Neuron (in vitro differentiated cells): ENCODE data around the gene NYAP2.

ENCODE experiments used
- H2AFZ ChIP-seq: one replicate; pipeline ENCODE4 v1.6.1; 2013; ENCODE audit warnings: low read depth, mild to moderate bottlenecking, inconsistent platforms, low read length, moderate library complexity
- H3K27me3 ChIP-seq: one replicate; pipeline ENCODE4 v1.6.1; 2013; ENCODE audit warnings: low read length; ENCODE audit not compliant: insufficient read depth
- H3K36me3 ChIP-seq: one replicate; pipeline ENCODE4 v1.6.1; 2013; ENCODE audit warnings: low read length; ENCODE audit not compliant: insufficient read depth
- H3K4me1 ChIP-seq: one replicate; pipeline ENCODE4 v1.6.1; 2013; ENCODE audit warnings: low read length; ENCODE audit not compliant: insufficient read depth
- H3K4me3 ChIP-seq: 2 replicates; pipeline ENCODE4 v1.5.1; 2013; ENCODE audit warnings: mild to moderate bottlenecking, low read length, moderate library complexity
- H3K9me3 ChIP-seq: one replicate; pipeline ENCODE4 v1.6.1; 2013; ENCODE audit warnings: low read length

NYAP2 gene

DNA sequence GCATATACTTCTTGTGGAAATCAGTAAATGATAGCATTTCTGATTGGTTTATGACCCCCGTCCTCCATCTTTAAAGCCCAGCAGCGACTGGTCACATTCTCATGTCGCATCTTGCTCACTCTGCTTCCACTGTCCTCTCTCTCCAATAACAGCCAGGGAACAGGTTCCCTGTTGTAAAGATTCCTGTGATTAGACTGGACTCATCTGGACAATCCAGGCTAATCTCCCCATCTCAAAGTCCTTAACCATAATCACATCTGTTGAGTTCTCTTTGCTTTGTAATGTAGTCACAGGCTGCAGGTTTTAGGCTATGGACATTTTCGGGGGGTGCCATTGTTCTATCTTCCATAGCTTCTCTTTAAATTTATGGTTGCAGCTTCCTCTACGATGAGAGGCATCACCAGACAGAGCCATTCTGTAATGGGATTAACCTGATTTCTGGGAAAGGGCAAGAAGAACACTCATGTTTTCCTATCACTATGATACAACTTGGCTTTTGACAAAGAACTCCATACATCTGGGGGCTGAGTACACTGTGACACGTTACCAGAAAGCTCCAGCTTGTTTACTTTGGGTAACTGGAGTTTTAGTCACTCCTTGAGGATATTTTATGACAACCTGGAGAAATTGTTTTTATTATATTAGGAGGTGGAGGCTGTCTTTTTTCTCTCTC, 159.0 kb downstream of the NYAP2 start:
- no peak overlapping the region for H2AFZ ChIP-seq
- no peak overlapping the region for H3K4me3 ChIP-seq
- no peaks in the 10 kb centered on the region for H3K4me1 ChIP-seq
- H3K9me3 ChIP-seq: no peaks in the 10 kb centered on the region
- peaks cover 2% of the 10 kb centered on the region for H3K27me3 ChIP-seq
- H3K36me3 ChIP-seq: no peaks in the 10 kb centered on the region

DNA sequence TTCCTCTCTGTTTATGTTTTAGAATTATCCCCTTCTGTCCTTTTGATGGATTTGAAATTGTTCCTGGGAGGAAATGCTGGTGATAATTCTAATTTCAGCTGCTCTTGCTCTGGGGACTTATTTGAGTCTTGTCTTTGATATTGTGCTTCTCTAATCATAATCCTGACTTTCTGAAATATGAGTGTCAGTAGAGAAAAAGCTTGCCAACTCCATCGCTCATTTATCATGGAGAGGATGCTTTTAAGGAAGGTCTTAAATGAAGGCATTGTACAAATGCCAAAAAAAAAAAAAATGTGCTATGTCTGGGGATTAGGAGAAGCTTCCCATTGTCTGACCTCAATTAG, 159.5 kb downstream of the NYAP2 start:
- Histone ChIP-seq H3K27me3 (peaks cover 2% of the 10 kb centered on the region), H3K36me3 (no peaks in the 10 kb centered on the region), H2AFZ (no peak overlapping the region), H3K9me3 (no peaks in the 10 kb centered on the region), H3K4me3 (no peak overlapping the region), H3K4me1 (no peaks in the 10 kb centered on the region)

DNA sequence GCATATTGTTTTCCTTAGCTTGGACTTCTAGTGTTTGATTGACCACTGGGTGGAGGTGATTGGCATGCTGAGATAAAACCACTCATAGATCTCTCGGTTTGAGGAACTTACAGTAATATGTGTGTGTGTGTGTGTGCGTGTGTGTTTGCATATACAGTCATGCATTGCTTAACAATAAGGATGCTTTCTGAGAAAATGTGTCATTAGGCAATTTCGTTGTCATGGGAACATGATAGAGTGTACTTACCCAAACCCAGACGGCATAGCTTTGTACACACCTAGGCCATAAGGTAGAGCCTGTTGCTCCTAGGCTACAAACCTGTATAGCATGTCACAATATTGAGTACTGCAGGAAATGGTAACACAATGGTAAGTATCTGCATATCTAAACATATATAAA, 167.3 kb downstream of the NYAP2 start:
- Histone ChIP-seq H3K4me1 (no peaks in the 10 kb centered on the region), H2AFZ (no peak overlapping the region), H3K27me3 (peaks cover 2% of the 10 kb centered on the region)

DNA sequence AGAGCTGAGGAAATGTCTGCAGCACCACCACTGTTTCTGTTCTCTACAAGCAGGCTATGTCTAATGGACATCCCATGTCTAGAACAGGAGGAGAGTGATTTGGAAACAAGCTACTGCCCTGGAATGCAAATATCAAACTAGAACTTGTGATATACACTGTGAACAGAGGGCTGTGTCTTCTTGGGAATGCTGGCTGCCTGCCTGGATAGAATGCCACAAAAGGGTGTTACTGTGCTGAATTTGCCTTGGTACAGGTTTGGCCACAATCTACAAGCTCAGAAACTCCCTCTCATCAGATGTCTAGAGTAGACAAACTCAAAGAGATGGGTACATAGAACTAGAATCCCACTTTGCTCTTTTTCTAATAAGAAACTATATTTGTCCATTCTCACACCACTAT, 170.5 kb downstream of the NYAP2 start:
- H3K36me3 ChIP-seq: no peaks in the 10 kb centered on the region
- no peaks in the 10 kb centered on the region for H3K9me3 ChIP-seq
- H3K4me1 ChIP-seq: no peaks in the 10 kb centered on the region
- H3K27me3 ChIP-seq: no peaks in the 10 kb centered on the region
- no peak overlapping the region for H2AFZ ChIP-seq
- H3K4me3 ChIP-seq: no peak overlapping the region

More for the DNA sequence above, 167.3 kb downstream of the NYAP2 start:
- Histone ChIP-seq H3K4me3 (no peak overlapping the region), H3K9me3 (no peaks in the 10 kb centered on the region), H3K36me3 (no peaks in the 10 kb centered on the region)

DNA sequence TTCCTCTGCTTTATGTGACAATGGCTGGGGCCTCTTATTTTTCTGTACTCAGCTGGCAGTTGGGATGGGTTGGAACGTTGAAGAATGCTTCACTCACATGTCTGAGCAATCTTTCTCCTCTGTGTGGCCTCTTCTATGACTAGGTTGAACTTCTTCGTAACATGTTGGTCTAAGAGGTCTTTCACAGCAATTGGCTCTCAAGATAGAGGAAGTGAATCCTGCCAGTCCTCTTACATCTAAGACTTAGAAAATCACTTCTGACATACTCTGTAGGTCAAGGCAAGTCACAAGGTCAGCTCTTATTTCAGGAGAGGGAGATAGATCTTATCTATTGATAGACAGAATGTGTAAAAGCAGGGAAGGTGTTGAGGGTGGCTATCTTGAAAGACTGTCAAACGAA, 174.1 kb downstream of the NYAP2 start:
- Histone ChIP-seq H3K9me3 (no peaks in the 10 kb centered on the region), H3K27me3 (no peaks in the 10 kb centered on the region), H3K4me3 (no peak overlapping the region)

DNA sequence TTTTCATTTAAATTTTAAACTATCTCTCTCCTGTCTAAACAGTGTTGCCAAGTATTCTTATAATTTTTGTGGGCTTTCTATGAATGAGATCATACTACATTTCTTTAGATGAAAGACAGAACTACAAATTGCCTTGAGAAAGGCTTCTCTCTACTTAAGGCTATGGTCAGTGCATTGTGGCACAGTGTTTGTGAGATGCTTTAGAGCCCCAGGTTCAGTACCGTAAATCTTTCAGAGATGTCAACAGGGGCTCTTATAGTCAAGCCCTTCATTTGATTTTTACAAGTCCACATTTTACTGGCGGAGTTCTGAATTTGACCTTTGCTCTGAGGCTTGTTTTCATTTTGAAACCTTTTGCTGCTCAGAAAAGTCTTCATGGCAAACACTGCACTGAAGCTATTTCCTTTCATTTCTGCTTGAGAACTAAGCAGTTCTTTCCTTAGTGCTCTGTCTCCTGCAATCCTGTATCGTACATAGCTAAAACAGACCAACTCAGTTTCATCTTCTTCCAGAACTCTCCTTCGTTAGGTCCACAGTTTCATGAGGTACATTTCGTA, 175.2 kb downstream of the NYAP2 start:
- Histone ChIP-seq H3K36me3 (no peaks in the 10 kb centered on the region), H3K4me3 (no peak overlapping the region), H3K9me3 (no peaks in the 10 kb centered on the region), H2AFZ (no peak overlapping the region), H3K4me1 (no peaks in the 10 kb centered on the region), H3K27me3 (no peaks in the 10 kb centered on the region)

More for the DNA sequence above, 174.1 kb downstream of the NYAP2 start:
- Histone ChIP-seq H2AFZ (no peak overlapping the region), H3K4me1 (no peaks in the 10 kb centered on the region), H3K36me3 (no peaks in the 10 kb centered on the region)

DNA sequence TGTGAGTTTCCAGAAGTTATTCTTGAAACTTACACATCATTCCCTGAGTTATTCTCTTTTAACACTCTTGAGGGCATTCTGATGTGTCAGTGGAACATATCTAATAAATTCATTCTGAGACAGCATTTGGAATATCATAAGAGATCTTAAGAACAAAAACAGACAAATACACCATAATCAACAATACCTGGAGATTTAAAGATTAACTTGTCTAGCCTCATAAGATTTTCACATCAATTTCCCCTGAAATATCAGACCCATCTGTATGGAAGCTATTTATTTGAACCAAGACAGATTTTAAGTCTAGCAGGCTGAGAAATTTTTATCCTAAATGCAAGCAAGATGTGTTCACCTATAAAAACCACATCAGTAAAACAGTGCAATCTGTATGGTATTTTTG, 181.6 kb downstream of the NYAP2 start:
- Histone ChIP-seq H3K4me3 (no peak overlapping the region), H3K27me3 (no peaks in the 10 kb centered on the region), H2AFZ (no peak overlapping the region), H3K4me1 (no peaks in the 10 kb centered on the region), H3K36me3 (no peaks in the 10 kb centered on the region), H3K9me3 (no peaks in the 10 kb centered on the region)

DNA sequence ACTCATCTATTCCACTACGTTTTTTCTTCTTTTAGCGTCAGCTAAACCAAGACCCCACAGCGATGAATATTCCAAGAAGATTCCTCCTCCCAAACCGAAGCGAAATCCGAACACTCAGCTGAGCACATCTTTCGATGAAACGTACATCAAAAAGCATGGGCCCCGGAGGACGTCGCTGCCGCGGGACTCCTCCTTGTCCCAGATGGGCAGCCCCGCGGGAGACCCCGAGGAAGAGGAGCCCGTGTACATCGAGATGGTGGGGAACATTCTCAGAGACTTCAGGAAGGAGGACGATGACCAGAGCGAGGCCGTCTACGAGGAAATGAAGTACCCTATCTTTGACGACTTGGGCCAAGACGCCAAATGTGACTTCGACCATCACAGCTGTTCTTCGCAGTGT, 182.4 kb downstream of the NYAP2 start:
- H3K4me3 ChIP-seq: no peak overlapping the region
- no peaks in the 10 kb centered on the region for H3K36me3 ChIP-seq
- H2AFZ ChIP-seq: no peak overlapping the region

DNA sequence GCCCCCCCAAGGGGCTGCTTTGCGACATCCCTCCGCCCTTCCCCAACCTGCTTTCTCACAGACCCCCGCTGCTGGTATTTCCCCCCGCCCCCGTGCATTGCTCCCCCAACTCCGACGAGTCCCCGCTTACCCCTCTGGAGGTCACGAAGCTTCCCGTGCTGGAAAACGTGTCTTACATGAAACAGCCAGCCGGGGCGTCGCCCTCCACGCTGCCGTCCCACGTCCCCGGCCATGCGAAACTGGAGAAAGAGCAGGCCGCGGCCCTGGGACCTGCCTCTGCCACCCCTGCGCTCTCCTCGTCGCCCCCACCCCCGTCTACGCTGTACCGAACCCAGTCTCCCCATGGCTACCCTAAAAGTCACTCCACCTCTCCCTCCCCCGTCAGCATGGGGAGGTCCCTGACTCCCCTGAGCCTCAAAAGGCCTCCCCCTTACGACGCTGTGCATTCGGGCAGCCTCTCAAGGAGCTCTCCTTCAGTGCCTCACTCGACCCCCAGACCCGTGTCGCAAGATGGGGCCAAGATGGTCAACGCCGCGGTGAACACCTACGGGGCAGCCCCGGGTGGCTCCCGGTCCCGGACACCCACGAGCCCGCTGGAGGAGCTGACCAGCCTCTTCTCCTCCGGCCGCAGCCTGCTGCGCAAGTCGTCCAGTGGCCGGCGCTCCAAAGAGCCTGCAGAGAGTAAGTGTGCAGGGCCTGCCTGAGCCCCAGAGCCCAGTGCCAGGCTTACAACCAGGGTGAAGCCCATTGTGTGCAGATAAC, 183.0 kb downstream of the NYAP2 start:
- H3K4me1 ChIP-seq: no peaks in the 10 kb centered on the region
- H3K36me3 ChIP-seq: no peaks in the 10 kb centered on the region
- H3K4me3 ChIP-seq: no peak overlapping the region
- H2AFZ ChIP-seq: no peak overlapping the region
- no peaks in the 10 kb centered on the region for H3K9me3 ChIP-seq
- no peaks in the 10 kb centered on the region for H3K27me3 ChIP-seq

More for the DNA sequence above, 182.4 kb downstream of the NYAP2 start:
- H3K9me3 ChIP-seq: no peaks in the 10 kb centered on the region
- no peaks in the 10 kb centered on the region for H3K4me1 ChIP-seq
- H3K27me3 ChIP-seq: no peaks in the 10 kb centered on the region

DNA sequence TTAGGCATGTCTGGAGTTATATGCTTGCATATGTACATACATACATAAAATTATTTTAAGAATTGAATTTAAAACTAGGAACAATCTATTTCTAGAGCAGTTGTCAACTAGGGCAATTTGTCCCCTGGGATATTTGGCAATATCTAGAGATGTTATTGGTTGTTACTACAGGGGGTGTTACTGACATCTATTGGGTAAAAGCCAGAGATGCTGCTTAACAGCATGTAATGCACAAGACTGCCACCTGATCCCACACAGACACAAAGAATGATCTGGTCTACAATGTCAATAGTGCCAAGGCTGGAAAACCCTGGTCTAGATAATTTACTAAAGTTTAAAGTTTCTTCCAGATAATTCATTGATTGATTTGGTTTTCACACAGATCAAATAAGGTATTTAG, 185.3 kb downstream of the NYAP2 start:
- H3K4me3 ChIP-seq: no peak overlapping the region
- H3K4me1 ChIP-seq: no peaks in the 10 kb centered on the region
- no peaks in the 10 kb centered on the region for H3K36me3 ChIP-seq
- H3K9me3 ChIP-seq: no peaks in the 10 kb centered on the region
- no peaks in the 10 kb centered on the region for H3K27me3 ChIP-seq
- H2AFZ ChIP-seq: no peak overlapping the region

DNA sequence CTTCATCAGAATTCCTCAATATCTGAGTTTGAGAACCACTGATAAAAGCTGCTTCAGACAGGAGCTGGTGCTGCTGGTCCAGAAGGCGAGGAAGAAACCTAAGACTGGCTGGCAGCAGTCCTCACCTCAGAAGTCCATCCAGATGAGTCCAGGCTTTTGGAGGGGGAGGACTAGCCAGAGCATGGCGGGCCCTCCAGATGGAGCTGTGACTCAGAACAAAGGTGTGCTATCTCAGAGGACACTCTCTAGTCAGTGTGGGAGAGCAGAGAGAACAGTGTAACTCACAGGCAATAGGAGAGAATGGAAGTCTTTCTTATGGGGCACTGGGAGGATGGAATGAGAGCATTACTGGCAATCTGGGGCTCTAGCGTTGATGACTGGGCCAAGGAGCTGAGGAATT, 191.4 kb downstream of the NYAP2 start:
- H3K27me3 ChIP-seq: no peaks in the 10 kb centered on the region
- H3K4me3 ChIP-seq: no peak overlapping the region

DNA sequence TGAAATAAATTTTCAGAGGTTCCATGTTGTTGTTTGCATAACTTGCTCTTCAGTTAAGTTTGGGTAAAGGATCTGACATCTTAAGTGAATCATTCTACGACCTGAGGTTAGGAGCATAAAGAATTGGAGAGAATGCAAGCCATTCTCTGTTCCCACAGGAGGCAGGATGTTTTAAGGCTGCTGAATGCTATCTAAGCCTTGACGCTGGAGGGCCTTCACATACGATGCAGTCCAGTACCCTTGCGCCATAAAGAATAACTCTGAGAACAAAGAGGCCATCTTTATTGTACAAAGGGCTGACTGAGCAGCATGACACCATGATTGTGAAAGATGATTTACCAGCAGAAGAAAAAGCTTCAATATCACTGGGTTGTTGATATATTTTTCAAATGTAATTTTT, 198.4 kb downstream of the NYAP2 start:
- Histone ChIP-seq H3K36me3 (no peaks in the 10 kb centered on the region), H3K4me1 (peaks cover 12% of the 10 kb centered on the region), H3K4me3 (no peak overlapping the region), H2AFZ (no peak overlapping the region), H3K9me3 (no peaks in the 10 kb centered on the region), H3K27me3 (no peaks in the 10 kb centered on the region)

More for the DNA sequence above, 191.4 kb downstream of the NYAP2 start:
- no peaks in the 10 kb centered on the region for H3K36me3 ChIP-seq
- H3K4me1 ChIP-seq: no peaks in the 10 kb centered on the region
- H2AFZ ChIP-seq: no peak overlapping the region
- no peaks in the 10 kb centered on the region for H3K9me3 ChIP-seq

DNA sequence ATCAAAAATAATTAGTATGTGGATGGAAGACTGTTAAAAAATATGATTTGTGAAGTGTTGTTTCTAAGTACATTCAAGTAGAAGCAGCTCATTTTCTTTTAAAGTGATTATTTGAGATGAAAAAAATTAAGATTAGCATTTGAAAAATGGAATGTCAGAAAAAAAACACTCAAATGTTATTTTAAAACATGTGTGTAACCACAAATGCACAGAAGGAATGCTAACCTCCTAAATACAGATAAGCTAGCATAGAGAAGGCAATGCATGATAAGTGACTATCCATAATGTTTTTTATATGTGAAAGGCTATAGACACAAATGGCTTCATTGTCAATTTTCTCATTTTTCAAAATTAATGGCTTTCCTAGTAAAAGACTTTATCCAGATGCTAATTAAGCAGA, 198.9 kb downstream of the NYAP2 start:
- Histone ChIP-seq H2AFZ (no peak overlapping the region), H3K36me3 (no peaks in the 10 kb centered on the region), H3K4me3 (no peak overlapping the region), H3K27me3 (no peaks in the 10 kb centered on the region), H3K9me3 (no peaks in the 10 kb centered on the region), H3K4me1 (peaks cover 12% of the 10 kb centered on the region)
